HG03432 (cell line): ENCODE measurements around the gene FARSA.
A peak's percentile ranks its signal among the peaks of the same experiment; 100 is the strongest.
"Not testable (repeated sequence)": the region's sequence is repeated elsewhere in the genome, so short reads cannot be mapped to it uniquely, and the experiment has no call there.

Experiments
- ATAC-seq: cut with Tn5 transposase; IDR thresholded peaks from one replicate; pipeline ENCODE4 v1.9.1; 2021; ENCODE audit warnings: mild to moderate bottlenecking, moderate library complexity; ENCODE audit not compliant: unreplicated experiment

Gene FARSA

DNA sequence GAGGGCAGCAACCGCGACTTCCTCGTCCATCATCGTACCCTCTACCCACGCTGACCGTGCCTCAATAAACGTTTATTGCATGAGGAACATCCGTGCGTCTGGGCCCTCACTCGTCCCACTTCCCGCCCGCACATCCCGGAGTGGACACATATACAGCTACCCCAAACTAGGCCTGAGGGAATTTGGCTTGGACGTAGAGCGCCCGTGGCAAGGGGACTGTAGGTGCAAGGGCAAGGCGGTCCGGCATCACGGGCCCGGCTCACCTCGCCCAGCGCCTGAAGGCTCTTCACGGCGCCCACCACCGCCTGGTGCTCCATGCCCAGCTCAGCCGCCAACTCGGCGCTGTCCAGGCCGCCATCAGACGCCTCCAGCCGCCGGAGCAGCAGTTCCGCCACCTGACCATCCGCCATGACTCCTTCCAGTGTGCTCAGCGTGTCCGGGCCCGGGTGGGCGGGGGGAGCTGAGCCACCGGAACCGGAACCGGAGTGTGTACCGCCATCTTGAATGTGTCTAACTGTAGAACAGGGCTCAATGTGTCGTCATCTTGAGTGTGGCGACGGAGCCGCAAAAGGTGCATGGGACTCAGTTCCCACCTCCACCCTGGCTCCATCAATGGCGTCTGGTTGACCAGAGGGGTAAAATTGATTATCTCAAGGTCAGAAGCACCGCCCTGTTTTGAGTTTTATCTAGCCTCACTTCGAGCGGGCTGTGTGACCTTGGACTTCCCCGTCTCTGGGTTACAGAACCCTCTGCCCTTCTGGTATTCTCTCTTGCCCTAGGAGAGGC lies at the start of gene FARSA:
Gene FARSA, minus strand, starts transcription at position 425 of the 786 bp plus-strand sequence. Its CDS starts 15 bp downstream, at position 410.
- ATAC-seq: peak; percentile 46

DNA sequence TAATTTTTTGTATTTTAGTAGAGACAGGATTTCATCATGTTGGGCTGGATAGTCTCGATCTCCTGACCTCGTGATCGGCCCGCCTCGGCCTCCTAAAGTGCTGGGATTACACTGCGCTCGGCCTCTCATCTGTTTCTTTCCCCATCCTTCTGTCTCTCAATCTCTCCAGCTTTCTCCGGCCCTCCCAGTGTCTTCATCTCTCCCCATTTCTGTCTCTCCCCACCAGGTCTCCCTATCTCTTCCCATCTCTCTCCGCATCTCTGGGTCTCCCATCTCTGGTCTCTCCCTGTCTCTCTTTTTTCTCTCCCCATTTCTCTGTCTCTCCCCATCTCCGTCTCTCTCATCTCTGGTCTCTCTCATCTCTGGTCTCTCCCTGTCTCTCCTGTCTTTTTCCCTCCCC lies 49.6 kb upstream of the FARSA start:
- ATAC-seq: no peak

DNA sequence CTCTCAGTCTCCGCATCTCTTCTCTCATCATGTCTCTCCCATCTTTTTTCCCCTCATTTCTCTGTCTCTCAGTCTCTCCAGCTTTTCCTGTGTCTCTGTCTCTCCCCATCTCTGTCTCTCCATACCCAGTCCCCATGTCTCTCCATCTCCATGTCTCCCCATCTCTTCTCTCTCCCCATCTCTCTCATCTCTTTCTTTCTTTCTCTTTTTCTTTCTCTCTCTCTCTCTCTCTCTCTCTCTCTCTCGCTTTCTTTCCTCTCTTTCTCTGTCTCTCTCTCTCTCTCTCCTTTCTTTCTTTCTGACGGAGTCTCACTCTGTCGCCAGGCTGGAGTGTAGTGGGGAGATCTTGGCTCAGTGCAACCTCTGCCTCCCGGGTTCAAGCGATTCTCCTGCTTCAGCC lies 49.1 kb upstream of the FARSA start:
- ATAC-seq: no peak

- ATAC-seq: no peak
These were observed 46.5 kb upstream of the FARSA start for GRCh38 chr19:12979974-12980373.

DNA sequence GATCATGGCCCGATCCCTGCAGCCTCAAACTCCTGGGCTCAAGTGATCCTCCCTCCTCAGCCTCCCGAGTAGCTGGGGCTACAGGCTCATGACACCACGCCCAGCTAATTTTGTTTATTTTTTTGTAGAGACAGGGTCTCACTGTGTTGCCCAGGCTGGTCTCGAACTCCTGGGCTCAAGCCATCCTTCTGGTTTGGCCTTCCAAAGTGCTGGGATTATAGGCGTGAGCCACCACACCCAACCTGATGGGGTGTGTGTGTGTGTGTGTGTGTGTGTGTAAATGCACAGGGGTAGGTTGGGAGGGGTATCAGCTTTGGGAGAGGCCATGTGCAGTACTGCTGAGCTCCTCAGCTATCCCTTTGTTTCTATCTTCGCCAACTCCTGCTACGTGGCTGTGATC lies 42.6 kb upstream of the FARSA start:
- ATAC-seq: not testable (repeated sequence)

- ATAC-seq: no peak
These were observed 41.8 kb upstream of the FARSA start for GRCh38 chr19:12975221-12975741.

DNA sequence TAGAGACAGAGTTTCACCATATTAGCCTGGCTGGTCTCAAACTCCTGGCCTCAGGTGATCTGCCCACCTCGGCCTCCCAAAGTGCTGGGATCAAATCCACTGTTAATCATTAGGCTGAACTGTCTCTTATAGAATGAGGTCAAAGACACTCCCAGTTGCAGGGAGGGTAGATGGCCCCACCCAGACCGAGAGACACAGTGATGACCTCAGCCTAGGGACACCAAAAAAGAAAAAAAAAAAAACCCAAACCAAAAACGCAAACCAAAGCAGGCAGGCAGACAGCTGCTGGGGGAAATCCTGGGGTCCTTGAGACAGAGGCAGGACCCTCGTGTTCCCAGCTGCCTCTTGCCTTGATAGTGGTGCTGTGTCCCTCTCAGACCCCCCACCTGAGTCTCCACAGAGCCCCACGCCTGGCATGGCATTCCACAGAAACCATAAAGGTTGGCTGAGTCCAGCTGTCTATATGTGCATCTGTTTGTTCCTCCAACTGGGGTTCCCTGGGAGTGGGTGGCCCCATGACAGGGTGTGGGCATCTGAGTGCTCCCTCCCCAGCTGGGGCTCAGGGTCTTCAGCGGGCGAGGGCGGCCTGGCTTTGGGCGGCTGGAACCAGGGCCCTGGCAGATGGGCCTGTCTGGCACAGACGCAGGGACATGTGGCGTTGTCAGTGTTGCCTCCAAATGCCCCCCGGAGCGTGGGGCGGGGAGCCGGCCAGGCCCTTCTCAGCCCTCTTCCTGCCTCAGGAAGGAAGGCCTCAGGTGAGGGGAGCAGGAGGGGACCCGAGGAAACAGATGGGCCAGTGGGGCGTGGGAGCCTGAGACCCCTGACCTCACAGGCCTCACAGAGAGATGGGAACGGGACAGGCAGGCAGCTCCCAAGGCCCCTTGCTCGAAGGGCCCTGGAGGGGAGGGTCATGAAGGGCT lies 41.0 kb upstream of the FARSA start:
- ATAC-seq: no peak

DNA sequence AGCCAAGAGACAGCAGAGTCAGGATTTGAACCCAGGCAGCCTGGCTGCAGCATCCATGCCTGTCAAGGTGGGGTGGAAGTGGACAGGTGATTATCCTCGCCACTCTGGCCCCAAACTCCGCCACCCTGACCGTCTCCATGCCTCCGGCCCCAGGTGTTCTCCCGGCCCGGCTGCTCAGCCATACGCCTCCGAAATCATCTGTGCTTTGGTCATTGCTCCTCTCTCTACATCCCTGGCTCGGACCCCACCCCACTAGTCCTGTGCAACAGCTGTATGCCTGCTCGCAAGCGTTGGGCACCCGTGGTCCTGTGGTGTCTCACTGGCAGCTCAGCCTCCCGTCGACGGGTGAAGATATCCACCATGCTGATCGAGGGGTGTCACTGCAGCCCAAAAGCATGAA lies 39.7 kb upstream of the FARSA start:
- no peak for ATAC-seq

- ATAC-seq: no peak
These were observed 36.7 kb upstream of the FARSA start for GRCh38 chr19:12970070-12970820.

- no peak for ATAC-seq
These were observed 35.9 kb upstream of the FARSA start, which contains the start of gene DAND5 for GRCh38 chr19:12969292-12969988. Gene DAND5 (plus strand): TSS chr19:12969576. CDS start chr19:12969661, 85 bp downstream.

- no peak for ATAC-seq
These were observed 34.4 kb upstream of the FARSA start for GRCh38 chr19:12967907-12968306.

- no peak for ATAC-seq
These were observed 32.3 kb upstream of the FARSA start for GRCh38 chr19:12965812-12966135.

- ATAC-seq: peak; percentile 73
These were observed 31.7 kb upstream of the FARSA start for GRCh38 chr19:12965017-12965811.

- ATAC-seq: no peak
These were observed 26.0 kb upstream of the FARSA start for GRCh38 chr19:12959481-12959880.

- not testable (repeated sequence) for ATAC-seq
These were observed 24.0 kb upstream of the FARSA start for GRCh38 chr19:12957389-12957952.

DNA sequence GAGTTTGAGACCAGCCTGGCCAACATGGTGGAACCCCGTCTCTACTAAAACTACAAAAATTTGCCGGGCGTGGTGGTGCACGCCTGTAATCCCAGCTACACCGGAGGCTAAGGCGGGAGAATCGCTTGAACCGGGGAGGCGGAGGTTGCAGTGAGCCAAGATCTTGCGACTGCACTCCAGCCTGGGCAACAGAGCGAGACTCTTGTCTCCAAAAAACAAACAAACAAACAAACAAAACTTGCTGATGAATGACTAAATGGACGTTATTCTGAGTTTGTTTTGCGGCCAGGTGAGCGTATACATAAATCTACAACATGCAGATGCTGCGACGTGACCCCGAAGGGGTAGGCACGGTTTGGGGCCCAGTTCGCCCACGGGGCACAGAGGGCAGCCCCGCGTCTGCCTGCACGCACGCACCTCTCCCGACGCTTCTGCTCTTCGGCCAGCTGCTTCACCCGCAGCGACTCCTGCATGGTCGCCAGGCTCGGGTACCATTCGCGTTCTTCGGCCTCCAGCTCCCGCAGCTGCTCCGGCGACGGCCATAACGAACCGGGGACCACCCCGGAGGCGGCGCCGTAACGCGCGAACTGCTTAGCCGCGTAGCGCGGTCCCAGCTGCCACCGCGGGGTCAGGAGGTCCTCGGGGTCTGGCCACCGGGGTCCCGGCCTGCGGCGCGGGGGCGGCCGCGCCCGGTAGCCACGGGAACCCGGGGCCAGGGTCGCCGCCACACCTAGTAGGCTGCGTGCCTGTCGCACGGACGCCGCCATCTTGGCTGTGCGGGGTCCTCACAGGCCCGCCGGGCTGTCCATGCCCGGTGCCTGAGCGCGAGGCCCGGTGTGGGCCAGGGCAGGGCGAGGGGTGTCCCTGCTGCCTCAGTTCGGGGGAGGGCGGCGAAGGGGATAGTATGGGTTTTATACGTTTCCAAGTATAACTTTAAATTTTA lies 23.2 kb upstream of the FARSA start, which contains the start of gene GADD45GIP1:
Gene GADD45GIP1, minus strand, starts transcription at position 778 of the 943 bp plus-strand sequence. Its CDS starts 11 bp downstream, at position 767.
- peak; percentile 72 for ATAC-seq

GRCh38 chr19:12955996-12956395 lies 22.5 kb upstream of the FARSA start:
- no peak for ATAC-seq

DNA sequence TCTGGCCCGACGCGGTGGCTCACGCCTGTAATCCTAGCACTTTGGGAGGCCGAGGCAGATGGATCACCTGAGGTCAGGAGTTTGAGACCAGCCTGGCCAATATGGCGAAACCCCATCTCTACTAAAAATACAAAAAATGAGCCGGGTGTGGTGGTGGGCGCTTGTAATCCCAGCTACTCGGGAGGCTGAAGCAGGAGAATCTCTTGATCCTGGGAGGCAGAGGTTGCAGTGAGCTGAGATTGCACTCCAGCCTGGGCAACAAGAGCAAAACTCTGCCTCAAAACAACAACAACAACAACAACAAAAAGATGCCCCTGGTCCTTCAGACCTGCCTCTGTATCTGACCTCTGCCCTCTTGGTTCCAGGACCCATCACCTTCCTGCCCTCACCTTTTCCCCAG lies 22.1 kb upstream of the FARSA start:
- ATAC-seq: not testable (repeated sequence)
